Stimulated activated CD4-positive, alpha-beta T cell treated with anti-CD3 and anti-CD28 coated beads, Interleukin-1b, Interleukin-23, amount 100 ng/mL, for 48 hours (primary cell): ENCODE measurements around the gene SLC25A39.
"Not testable (repeated sequence)": the region's sequence is repeated elsewhere in the genome, so short reads cannot be mapped to it uniquely, and the experiment has no call there.

ENCODE experiments used
- DNase-seq: peaks from one replicate; pipeline ENCODE4 v3.0.0-alpha.2; 2020

SLC25A39 gene

DNA sequence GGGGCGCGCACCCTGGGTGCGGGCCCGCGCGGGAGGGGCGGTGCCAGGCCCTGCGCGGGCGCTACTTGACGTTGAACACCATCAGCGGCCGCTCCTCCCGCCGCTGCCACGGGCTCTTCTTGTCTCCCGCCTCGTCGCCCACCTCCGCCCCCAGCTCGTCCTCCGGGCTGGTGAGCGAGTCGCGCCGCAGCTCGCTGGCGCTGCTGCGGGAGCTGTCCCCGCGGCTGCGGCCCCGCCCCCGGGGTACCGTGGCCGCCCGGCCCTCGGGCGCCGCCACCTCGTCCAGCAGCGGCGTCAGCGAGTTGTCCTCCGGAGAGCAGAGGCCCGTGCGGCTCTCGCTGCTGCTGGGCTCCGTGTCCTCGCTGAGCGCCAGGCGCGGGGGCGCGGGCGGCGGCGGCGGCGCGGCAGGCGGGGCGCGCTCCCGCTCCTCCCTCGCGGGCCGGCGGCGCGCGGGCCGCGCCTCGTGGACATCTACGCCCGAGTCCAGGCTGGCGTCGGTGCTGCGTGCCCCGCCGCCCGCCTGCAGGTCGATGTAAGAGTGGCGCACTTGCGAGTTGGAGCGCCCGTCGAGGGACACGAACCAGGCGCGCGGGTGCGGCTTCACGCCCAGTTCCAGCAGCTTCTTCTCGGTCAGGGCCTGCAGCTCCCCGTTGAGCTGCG, 29.2 kb upstream of the SLC25A39 start:
- no peak for DNase-seq

DNA sequence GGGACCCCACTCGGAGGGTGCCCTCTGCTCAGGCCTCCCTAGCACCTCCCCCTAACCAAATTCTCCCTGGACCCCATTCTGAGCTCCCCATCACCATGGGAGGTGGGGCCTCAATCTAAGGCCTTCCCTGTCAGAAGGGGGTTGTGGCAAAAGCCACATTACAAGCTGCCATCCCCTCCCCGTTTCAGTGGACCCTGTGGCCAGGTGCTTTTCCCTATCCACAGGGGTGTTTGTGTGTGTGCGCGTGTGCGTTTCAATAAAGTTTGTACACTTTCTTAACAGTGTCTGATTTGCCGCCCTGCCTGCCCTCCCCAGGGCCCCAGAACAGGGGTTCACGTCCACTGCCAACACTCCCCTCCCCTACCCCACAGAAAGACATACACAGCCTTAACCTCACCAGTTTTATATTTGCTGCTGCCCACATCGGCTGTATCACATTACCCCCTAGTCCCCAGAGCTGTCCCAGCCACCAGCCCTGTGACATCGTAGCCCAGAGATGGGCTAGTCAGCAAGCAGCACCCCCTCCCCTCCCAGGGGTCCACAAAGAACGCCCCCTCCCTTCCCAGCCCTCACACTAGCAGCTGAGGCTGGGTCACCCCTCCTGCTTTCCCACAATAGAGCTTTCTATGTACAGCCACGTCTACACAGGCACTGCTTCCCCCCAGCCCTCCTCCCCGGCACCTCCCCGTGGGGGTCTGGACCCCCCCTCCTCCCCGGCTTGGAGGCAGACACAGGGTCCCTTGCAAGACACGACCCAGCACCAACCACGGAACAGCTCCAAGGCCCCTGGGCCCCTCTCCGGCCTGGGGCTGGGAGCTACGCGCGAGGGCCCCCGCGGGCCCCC, 28.4 kb upstream of the SLC25A39 start:
- DNase-seq = no peak

DNA sequence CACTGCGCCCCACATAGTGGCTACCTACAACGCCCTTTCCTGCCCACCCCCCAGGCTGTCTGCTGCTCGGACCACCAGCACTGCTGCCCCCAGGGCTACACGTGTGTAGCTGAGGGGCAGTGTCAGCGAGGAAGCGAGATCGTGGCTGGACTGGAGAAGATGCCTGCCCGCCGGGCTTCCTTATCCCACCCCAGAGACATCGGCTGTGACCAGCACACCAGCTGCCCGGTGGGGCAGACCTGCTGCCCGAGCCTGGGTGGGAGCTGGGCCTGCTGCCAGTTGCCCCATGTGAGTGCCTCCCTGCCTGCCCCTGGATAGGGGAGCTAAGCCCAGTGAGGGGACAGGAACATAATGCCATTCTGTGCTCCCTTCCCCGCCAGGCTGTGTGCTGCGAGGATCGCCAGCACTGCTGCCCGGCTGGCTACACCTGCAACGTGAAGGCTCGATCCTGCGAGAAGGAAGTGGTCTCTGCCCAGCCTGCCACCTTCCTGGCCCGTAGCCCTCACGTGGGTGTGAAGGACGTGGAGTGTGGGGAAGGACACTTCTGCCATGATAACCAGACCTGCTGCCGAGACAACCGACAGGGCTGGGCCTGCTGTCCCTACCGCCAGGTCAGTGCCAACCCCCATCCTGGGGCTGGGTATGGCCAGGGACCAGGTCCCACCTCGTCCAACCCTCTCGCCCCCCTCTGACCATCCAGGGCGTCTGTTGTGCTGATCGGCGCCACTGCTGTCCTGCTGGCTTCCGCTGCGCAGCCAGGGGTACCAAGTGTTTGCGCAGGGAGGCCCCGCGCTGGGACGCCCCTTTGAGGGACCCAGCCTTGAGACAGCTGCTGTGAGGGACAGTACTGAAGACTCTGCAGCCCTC, 27.6 kb upstream of the SLC25A39 start:
- DNase-seq = no peak

DNA sequence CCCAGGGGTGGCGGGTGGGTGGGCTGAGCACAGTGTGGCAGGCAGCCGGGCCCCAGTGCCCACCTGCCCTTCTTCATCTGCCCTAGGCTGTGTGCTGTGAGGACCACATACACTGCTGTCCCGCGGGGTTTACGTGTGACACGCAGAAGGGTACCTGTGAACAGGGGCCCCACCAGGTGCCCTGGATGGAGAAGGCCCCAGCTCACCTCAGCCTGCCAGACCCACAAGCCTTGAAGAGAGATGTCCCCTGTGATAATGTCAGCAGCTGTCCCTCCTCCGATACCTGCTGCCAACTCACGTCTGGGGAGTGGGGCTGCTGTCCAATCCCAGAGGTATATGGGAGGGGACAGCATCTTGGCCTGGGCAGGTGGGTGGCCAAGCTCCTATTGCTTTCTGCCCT, 26.8 kb upstream of the SLC25A39 start:
- DNase-seq = no peak

DNA sequence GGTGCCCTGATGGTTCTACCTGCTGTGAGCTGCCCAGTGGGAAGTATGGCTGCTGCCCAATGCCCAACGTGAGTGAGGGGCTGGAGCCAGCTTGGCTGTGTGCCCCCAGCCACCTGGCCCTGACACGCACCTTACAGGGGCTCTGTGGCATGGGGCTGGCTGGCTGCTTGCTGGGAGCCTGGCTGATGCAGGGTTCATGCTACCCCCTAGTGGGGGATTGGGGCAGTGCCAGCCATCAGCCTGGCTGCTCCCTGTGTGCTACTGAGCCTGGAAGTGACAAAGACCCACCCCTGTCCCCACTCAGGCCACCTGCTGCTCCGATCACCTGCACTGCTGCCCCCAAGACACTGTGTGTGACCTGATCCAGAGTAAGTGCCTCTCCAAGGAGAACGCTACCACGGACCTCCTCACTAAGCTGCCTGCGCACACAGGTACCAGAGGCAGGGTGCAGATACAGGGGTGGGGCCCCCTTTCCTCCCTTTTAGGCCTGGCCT, 26.2 kb upstream of the SLC25A39 start:
- peak; percentile 69 for DNase-seq

DNA sequence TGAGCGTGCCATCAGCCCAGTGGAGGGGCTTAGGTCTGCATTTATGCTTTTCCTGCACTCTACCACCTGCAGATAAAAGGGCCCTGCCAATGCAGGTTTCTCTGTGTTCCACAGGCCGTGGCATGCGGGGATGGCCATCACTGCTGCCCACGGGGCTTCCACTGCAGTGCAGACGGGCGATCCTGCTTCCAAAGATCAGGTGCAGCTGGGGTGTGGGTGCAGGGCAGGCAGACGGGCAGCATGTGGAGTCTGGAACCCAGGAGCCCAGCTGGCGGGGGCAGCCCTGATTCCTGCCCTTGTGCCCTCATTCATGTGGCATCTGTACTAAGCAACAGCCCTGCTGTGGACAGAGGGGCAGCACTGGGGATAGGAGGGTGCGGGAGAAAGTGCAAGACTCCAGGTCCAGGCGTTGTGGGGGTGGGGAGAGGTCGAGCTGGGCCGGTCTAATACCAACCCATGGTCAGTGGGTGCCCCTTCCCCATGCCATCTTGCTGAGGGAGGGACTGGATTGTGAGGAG, 25.0 kb upstream of the SLC25A39 start:
- no peak for DNase-seq

DNA sequence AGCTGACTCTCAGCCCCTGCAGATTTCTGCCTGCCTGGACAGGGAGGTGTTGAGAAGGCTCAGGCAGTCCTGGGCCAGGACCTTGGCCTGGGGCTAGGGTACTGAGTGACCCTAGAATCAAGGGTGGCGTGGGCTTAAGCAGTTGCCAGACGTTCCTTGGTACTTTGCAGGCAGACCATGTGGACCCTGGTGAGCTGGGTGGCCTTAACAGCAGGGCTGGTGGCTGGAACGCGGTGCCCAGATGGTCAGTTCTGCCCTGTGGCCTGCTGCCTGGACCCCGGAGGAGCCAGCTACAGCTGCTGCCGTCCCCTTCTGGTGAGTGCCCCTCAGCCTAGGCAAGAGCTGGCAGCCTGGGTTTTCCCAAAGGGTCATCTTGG, 24.4 kb upstream of the SLC25A39 start:
- DNase-seq = no peak

DNA sequence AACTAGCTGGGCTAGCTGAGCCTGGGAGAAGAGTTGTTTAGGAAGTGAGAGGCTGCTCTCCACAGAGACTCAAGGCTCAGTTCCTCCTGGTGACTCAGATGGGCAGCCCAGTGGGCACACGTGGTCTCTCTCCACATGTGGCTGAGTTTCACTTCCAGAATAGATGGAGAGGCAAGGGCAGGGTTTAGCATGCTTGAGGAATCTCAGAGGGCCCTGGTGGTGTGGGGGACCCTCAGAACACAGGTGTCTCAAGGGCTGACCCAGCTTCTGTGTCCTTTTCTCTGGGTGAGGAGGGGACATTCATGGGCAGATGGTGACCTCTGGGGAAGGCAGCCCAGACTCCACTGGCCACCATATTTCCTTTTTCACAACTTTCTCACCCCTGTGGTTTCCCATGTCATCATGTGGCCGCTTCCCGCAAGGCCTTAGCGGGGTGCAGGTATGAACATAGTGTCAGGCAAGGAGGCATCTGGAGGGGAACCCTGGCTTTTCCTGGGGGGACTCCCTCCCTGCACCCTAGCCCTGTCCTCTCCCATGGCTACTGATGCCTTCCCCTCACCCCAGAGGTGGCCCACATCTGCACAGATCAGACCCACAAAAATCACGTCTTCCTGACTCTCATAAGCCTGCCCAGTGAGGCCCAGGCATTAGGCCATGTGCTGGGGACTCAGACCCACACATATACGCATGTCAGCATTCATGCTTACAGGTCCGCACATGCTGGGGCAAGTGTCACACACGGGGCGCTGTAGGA, 23.8 kb upstream of the SLC25A39 start:
- DNase-seq = no peak

DNA sequence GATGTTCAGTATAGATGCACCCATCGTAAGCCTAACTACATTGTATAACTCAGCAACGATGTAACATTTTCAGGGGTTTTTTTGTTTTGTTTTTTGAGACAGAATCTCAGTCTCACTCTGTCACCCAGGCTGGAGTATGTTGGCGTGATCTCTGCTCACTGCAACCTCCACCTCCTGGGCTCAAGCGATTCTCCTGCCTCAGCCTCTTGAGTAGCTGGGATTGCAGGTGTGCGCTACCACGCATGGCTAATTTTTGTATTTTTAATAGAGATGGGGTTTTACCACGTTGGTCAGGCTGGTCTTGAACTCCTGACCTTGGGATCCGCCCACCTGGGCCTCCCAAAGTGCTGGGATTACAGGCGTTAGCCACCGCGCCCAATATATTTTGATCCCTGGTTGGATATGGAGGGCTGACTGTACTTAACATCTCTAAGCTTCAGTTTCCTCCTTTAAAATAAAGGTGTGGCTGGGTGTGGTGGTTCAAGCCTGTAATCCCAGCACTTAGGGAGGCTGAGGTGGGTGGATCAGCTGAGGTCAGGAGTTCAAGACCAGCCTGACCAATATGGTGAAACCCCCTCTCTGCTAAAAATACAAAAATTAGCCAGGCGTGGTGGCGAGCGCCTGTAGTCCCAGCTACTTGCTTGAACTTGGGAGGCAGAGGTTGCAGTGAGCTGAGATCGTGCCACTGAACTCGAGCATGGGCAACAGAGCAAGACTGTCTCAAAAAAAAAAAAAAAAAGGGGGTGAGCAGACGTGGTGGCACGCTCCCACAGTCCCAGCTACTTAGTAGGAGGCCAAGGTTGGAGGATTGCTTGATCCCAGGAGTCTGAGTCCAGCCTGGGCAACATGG, 22.8 kb upstream of the SLC25A39 start:
- DNase-seq = not testable (repeated sequence)

DNA sequence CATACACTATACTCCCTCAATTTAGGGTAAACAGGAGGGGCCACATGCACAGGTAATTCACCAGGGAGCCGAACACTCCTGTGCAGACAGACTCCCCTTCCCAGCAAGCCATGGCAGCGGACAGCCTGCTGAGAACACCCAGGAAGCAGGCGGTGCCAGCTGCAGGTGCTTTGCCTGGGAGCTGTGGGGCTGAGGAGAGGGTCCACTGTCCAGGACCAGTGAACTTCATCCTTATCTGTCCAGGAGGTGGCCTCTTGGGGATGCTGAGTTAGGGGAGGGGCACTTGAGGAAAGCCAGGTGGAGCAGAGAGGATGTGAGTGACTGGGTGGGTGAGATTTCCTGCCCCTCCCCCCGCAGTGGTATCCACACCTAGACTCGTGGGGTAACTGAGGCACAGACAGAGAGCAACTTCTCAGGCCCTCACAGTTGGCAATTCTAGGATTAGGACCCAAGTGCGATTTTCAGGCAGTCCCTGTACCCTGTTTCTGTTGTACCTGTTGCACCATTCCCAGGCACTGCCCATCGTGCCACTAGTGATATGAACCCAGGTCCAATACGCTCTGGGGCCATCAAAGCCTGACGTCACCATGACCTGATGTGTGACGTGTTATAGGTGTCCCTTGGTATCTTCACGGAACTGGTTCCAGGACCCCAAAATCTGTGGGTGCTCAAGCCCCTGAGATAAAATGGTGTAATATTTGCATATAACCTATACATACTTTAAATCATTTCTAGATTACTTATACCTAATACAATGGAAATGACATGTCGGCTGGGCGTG, 21.6 kb upstream of the SLC25A39 start:
- DNase-seq = no peak

DNA sequence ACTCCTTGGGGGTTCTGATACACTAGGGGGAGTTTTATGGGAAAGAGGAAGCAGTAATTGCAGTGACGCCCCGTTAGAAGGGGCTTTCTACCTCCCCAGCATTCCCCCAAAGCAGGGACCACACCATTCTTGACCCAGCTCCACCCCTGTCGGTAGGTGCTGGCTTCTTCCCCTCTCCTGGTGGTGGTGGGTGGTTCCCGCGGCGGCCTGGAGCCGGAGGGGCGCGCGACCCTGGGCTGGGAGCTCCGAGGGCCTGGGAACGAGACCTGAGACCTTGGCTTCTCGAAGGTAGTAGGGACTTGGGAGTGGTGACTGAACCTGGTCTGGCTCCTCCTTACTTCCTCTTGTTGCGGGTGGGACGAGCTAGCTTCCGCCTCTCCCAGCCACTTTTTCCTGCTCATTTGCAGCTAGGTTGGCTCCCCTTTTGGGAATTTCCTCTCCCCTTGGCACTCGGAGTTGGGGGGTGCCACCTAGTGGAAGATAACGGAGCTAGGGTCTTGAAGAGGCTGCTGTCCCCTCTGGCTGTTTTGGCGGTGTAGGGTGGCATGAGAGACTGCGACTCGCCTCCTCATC, 20.9 kb upstream of the SLC25A39 start:
- peak; percentile 32 for DNase-seq

DNA sequence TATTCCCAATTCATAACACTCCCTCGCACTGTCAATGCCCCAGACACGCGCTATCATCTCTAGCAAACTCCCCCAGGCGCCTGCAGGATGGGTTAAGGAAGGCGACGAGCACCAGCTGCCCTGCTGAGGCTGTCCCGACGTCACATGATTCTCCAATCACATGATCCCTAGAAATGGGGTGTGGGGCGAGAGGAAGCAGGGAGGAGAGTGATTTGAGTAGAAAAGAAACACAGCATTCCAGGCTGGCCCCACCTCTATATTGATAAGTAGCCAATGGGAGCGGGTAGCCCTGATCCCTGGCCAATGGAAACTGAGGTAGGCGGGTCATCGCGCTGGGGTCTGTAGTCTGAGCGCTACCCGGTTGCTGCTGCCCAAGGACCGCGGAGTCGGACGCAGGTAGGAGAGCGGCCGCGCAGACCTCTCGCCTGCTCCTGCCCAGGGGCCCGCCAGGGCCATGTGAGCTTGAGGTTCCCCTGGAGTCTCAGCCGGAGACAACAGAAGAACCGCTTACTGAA, 20.4 kb upstream of the SLC25A39 start, which contains the start of gene GRN:
Gene GRN (plus strand): TSS at position 364 of the 515 bp plus-strand sequence. CDS start 3,863 bp downstream, outside the sequence.
- peak; percentile 90 for DNase-seq

DNA sequence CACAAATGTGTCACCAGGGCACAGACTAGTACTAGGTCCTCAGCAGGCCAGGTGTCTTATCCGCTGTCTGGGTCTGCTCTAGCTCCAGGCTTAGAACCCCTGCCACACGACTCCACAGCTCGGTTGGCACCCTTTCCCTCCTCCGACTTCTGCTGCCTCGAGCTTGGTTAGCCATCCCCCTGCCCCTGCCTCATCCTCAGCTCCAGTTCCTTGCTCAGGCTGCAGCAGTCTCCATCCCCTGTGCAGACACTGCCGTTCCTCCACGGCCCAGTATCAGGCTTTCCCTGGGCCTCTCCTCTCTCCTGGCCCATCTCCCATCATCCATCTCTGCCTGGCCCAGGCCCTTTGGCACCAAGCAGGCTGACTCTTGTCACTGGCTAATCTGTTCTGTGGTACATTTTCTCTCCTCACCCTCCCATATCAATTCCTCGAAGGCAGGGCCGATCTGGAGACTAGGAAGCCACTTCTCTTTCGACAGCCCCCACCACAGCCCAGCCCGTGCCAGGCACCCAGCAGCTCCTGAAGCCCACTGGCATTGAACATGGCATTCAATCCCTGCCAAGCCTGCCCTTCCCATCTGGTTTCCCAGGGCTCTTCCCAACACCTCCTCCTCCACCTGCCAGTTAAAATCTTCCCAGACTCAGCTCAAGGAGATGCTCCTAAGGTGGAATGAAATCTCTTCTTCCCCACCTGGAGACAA, 19.0 kb upstream of the SLC25A39 start:
- DNase-seq = no peak

DNA sequence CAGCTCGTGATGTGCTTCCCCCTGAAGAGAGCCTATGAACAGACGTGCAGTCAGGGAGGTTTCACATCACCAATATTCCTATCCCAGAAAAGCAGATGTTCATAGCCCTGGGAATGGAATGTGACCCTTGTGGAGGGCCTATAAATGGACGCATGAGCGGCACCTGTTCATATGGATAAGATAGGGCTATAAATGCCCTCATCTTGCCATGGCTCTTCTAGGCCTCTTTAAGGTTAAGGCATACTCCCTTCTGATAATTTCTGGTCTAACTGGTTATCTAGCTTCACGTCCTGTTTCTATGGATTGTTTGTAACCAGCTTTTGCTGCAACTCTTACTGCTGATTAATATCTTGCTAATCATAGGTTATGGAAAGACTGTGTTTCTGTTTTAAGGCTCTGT, 15.9 kb upstream of the SLC25A39 start:
- not testable (repeated sequence) for DNase-seq

DNA sequence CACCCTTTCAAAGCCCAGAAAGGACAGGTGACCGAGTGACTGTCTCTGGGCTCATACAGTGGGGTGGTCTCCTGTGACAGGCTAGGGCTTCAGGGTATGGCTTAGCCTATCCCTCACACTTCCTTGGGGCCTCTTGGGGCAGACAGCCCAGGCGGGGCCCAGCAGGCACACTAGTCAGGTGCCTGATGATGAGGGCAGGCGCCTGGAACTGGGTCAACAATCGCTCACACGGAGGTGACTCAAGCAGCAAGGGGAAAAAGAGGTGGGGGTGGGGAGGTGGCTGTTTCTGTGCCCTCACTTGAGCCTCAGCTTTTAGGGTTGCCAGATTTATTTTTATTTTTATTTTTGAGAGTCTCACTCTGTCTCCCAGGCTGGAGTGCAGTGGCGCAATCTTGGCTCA, 14.1 kb upstream of the SLC25A39 start:
- peak; percentile 54 for DNase-seq

DNA sequence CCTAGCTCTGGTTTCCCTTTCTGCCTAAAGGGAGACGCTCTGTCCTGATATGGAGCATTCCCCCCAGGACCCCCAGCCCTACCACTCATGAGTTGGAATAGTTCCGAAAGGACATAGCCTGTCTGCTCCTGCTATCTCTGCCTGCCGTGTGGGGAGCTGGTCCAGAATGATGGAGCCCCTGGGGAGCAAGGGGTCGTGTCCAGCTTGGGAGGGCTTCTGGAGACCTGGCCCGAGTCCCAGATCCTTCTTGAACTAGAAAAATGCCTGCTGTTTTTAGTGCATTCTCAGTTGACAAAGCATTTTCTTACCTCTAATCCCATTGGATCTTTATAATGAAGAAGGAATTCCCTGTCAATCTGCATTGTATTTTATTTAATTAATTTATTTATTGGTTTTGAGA, 11.3 kb upstream of the SLC25A39 start:
- no peak for DNase-seq

DNA sequence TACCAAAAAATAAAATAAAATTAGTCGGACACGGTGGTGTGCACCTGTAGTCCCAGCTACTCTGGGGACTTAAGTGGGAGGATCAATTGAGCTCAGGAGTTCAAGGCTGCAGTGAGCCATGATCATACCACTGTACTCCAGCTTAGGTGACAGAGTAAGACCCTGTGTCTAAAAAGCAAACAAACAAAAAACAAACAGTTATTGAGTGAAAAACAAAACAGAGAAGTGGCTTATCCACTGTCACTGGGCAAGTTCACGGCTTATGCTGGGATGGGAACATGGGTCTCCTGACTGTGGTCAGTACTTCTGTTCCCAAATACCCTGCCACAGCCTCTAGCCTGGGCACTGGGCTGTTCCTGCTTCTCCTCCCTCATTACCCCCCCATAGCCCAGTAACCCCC, 10.9 kb upstream of the SLC25A39 start:
- DNase-seq = no peak

DNA sequence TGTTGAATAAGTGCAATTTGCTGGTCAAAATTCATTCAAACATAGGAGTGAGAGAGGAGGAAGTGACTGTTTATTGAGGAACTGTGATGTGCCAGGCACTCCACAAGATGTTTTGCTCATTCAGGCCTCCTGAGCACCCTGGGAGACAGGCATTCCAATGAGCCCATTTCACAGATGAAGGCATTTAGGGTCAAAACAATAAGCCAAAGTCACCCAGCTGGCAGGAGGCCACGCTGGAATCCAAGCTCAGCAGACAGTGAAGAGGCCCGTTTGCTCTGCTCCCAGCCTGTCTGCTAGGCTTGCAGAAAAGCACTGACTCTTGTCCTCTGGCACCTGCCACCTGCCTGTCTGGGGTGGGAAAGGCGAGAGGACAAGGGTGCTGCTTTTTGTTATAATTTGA, 10.1 kb upstream of the SLC25A39 start:
- DNase-seq = no peak

DNA sequence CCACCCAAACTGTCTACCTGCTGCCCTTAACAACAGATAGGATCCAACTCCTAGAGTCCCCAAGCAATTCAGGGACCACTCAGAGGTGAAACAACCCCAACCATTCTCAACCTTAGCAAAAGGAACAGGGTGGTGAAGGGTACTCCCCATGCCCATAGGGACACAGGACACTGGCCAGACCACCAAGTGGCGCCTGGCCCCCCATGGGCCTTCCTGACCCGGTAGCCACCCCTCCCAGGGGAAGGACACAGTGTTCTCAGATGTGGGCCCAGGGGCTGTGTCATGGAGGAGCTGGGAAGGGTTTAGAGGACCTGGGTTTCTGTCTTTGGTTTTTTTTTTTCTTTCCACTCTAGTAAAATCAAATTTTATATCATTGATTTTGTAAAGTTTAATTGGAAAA, 9.7 kb upstream of the SLC25A39 start:
- no peak for DNase-seq
